KBM-7 (cell line): ENCODE results near the gene UROS.

ENCODE experiments used
- DNase-seq: peaks from one replicate; pipeline ENCODE4 v3.0.0-alpha.2; 2015
- in situ Hi-C: fragments of 300-500 bp; cut with MboI; formaldehyde crosslinking; loops from 2 replicates; pipeline ENCODE4 v1.14.3; 2020; ENCODE audit warnings: low sequenced_read_pairs, low pct_unique_long_range_greater_than_20kb, mixed read lengths

Gene UROS

DNA sequence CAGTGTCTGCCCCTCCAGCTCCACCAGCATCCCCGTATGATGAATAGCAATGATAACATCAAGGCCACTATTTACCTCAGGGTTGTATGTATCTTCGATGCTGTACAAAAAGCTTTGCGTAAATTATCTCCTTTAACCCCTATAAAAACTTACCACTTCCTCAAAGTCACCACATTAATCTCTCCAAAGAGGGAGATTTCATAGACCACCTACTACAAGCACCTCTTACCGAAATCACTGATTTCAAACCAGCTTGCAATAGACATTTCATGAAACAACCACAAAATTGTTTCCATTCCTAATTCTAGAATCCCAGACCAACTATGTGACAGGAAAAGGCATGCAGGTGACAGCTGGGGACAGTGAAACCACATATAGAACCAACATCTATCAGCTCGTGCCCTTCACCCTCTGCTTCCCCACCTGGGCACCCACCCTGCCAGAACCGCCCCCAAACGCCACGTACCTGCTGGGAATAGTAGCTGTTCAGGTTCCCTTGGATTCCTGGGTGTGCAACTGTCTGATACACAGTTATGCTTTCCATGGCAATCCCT is 27.3 kb downstream of the UROS start:
- in situ Hi-C loops: no loop called here
- no peak for DNase-seq

- in situ Hi-C loops: no loop called here
- no peak for DNase-seq
These were observed 27.9 kb downstream of the UROS start for GRCh38 chr10:125795128-125795527.

GRCh38 chr10:125792342-125793300 is 30.4 kb downstream of the UROS start:
- in situ Hi-C loops: no loop called here
- DNase-seq: no peak

- DNase-seq: no peak
- in situ Hi-C loops: no loop called here
These were observed 34.7 kb downstream of the UROS start for GRCh38 chr10:125788156-125789034.

- DNase-seq: no peak
- in situ Hi-C loops: no loop called here
These were observed 37.3 kb downstream of the UROS start for GRCh38 chr10:125785791-125786190.

DNA sequence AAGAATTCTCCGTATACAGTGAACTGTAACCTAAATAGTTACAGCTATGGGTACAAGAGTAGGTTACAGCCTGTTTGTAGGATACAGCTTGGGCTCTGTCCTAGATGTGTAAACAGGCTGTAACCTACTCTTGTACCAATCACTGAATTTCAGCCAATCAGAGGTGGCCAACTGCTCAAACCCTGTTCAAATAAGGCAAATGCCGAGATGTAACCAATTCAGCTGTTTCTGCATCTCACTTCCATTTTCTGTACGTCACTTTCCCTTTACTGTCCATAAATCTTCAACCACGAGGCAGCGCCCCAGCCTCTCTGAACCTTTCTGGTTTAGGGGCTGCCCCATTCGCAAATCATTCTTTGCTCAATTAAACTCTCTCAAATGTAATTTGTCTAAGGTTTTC is 39.1 kb downstream of the UROS start:
- in situ Hi-C loops: no loop called here
- no peak for DNase-seq

DNA sequence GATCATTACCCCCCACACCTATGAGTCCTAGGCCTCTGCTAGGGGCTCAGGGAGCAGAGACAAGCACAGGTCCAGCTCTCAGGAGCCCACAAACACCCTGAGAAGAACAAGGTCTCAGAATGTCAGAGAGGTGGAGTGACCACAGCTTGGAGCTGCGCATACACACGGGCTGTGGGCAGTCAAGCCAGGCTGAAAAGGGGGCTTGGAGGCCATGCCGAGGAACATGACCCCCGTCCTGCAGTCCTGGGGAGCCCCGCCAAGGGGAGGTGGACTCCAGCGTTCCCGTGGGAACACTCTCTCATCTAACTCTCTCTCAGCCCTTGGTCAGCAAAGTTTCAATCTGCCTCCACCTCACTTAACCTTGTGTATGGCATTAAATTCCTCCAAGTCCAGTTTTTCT is 39.6 kb downstream of the UROS start:
- in situ Hi-C loops: no loop called here
- no peak for DNase-seq

DNA sequence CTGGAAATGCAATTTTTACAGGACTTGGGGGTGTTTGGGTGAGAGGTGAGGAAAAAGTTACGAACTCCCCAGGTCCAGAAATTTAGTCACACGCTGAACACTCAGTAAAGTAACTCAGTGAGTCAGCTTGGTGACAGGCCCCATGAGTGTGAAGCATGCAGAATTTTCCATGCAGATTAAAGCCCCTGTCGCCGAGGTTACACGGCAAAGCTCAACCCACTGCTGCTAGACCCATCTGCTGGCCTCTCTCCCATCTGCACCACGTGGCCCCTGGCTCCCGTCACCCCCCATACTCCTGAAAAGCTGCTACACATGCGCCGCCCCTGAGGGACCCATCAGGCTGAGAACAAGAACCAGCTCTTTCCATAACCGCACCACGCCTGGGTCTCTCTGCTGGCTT is 40.4 kb downstream of the UROS start:
- in situ Hi-C loops: no loop called here
- no peak for DNase-seq

DNA sequence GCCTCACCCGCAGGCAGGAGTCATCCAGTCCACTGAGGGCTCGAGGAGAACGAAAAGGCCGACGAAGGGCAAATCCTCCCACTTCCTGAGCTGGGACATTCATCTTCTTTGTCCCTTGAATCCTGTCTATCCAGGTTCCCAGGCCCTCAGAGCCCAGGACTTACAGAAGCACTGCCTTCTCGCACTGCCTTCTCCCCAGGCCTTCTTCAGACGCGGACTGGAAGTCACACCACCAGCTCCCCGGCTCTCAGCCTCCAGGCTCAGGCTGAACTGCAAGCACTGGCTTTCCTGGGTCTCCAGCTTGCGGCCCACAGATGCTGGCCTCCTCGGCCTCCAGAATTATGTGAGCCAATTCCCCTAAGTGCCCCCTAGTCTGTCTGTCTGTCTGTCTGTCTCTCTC is 41.0 kb downstream of the UROS start:
- no peak for DNase-seq
- in situ Hi-C loops: no loop called here

DNA sequence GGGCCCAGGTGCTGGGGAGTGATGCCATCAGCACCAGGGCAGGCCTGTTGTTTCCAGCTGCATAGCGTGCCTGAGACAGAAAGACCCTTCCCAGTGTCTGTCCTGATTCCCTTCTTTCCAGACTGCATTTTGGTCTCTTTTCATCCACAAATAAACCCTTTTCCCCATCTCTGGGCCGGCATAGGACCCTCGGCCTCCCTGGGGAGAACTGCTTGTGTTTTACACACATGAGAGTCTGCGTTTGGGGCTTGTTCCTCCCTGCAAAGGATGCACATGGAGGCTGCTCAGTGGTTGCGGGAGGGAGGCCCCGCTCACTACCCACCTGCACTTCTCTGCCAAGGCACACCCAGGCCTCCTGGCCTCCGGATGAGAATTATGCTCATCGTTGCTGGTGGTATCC is 41.7 kb downstream of the UROS start:
- no peak for DNase-seq
- in situ Hi-C loops: no loop called here

DNA sequence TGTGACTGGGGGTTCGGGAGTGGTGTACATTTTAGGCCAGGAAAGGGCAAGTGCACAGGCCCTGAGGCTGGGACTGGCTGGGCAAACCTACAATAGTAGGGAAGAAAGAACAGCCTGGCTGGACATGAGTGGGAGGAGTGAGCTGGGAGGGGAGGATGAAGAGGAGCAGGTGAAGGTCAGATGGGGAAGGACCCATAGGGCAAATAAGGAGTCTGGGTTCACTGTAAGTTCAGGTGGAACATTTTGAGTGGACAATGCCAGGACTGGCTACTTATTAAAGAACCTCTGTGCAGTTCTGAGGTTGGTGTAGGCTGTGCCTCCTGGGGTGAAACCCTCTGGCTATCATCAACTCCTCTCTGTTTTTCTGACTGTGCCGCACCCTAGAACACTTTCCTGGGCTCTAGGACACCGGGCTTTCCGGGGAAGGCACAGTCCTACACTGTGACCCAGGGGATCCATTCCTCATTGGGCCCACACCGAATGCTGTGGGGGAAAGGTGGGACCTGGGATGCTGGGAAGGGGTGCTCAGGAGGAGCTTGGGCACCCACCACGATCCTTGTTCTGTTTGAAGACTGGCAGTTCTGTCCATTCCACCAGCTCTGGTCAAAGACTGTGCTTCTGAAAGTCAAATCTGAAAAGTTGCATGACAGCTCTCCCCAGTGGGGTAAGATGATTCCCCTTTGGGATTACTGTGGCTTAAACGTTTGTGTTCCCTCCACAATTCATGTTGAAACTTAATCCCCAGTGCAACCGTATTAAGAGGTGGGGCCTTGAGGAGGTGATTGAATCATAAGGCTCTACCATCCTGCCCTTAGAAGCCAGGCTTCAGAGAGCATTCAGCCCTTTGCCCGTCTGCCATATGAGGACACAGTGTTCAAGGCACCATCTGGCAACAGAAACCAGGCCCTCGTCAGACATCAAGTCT is 43.4 kb downstream of the UROS start:
- DNase-seq: no peak
- in situ Hi-C loops: no loop called here

DNA sequence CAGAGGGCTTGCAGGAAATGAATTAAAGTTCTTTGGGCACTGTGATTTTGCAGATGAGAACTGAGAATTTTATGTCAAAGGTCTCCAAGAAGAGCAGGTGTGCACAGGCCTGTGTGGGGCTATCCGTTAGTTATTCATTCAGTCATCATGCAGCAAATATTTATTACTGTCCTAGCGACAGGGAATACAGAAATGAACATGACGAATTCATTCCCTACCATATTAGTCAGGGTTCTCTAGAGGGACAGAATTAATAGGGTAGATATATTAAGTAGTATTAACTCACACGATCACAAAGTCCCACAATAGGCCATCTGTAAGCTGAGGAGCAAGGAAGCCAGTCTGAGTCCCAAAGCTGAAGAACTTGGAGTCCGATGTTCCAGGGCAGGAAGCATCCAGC is 44.5 kb downstream of the UROS start:
- in situ Hi-C loops: no loop called here
- DNase-seq: no peak

GRCh38 chr10:125777806-125778205 is 45.3 kb downstream of the UROS start:
- DNase-seq: no peak
- in situ Hi-C loops: no loop called here

DNA sequence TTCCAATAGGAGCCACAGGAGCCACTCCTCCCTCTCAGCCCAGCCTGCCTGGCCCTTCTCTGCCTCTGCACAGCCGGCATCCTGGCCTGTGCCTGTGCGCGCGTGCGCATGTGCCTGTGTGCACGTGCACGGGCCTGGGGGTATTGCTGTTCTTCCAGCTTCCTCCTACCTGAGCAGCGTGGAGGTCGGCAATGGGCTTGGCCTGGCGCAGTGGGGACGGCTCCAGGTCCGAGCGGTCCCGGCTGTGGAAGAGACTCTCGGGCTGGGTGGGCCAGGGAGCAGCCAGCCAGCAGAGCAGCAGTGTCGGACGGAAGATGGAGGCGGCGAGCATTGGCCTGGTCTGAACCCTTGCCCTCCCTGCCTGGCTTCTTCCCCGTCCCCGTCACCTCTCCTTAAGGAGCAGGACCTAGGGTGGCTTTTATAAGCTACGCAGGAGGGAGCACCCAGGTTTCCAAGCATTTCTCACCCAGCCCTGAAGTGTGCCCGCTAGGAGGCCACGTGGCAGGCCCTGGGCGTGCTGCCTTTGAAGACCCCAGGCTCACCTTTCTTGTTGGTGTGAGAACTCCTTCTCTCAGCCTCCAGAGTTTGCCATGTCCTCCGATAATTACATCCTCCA is 47.5 kb downstream of the UROS start, which contains the start of gene MMP21:
Gene MMP21, minus strand, starts transcription at position 331 of the 616 bp plus-strand sequence. Its CDS starts 0 bp downstream, at position 331.
- no peak for DNase-seq
- in situ Hi-C loops: no loop called here

DNA sequence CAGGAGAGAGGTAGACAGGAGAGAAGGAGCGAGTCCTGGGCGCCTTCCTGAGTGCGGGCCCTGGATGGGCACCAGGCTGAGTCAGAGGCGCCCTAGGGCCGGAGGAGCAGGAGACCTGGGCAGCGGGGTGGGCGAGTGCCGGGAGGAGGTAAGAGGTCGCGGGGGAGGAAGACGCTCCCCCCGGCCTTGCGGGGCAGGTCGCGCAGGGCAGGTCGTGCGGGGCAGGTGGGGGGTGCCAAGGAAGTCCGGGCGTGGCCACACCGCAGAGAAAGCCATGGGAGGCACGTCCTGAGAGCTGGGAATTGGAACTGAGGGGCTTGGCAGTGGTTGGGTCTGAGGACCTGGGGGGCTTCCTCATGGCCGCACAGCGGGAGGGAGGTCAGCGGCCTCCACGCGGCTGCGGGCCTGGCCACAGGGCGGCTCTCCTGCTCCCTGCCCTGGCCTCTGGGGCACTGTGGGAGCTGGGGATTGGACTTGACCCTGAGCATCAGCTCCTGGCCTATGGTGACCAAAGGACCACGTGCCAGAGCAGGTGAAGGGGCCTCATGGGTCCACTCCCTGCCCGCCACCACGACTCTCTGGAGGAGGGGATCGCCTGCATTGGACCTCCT is 48.4 kb downstream of the UROS start:
- no peak for DNase-seq
- in situ Hi-C loops: no loop called here

DNA sequence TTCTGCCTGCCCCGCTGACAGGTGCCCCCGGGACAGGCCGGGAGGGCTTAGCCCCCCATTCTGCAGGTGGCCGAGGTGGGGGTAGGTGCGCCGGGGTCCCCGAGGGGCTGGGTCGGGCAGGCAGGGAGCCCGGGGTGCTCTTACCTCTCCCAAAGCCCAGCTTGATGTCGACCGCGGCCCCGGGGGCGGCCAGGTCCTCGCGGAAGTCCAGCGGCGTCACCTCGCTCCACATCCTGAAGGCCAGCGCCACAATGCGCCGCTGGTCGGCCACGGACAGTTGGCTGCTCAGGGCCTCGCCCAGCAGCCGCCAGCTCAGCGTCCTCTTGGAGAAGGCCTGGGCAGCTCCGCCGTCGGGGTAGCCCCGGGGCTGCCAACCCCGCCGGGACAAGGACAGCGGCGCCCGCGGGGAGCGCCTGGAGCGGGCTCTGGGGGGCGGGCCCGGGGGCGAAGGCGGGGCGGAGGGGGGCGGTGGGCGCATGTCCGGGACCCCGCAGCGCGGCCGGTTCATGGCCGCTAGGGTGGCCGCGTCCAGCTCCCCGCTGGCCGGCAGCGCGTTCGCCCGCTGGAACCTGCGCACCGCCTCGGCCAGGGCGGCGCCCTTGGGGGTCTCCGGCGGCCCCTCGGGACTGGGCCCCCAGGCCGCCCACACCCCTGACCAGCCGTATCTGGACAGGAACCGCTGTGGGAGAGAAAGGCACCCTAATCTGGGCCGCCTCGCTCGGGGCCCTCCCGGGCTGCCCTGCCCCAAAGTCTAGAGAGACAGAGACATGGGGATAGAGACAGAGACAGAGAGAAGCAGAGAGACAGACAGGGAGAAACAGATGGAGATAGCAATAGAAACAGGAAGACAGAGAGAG is 49.1 kb downstream of the UROS start:
- in situ Hi-C loops: no loop called here
- no peak for DNase-seq

GRCh38 chr10:125772864-125773180 is 50.2 kb downstream of the UROS start:
- in situ Hi-C loops: no loop called here
- no peak for DNase-seq
